DOHH2 (cell line): ENCODE data around the gene STK33.

ENCODE experiments used
- EZH2phosphoT487 ChIP-seq: fragments of 200-600 bp; sonication (generic); IDR thresholded peaks from 2 replicates; pipeline ENCODE4 v1.6.1; 2017; ENCODE audit warnings: borderline replicate concordance, mild to moderate bottlenecking, antibody characterized with exemption, low read length, moderate library complexity, mixed read lengths
- TF ChIP-seq, protein P1 (sequence below): fragments of 200-600 bp; sonication (generic); IDR thresholded peaks from one replicate; pipeline ENCODE4 v1.5.1; 2014; ENCODE audit warnings: antibody characterized with exemption, mild to moderate bottlenecking, low read depth, low read length; ENCODE audit not compliant: poor library complexity, severe bottlenecking

DNA sequence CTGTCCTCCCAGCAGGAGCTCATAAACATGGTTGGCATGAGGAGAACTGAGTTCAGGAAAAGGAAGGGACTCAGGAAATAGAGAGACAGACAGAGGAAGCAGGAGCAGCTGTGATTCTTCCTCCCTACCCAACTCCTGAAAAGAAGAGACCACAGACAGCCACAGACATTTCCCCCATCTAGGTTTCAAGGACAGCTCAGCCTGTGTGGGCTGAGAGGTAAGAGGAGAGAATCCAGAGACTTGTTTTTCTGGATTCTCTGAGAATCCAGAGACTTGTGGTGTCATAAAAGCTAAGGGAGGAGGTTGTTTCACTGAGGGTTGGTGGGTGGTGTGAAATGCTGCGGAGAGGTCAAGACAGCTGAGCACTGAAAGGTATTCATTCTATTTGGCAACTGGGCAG lies 19.0 kb upstream of the STK33 start:
- TF ChIP-seq, protein P1, sequence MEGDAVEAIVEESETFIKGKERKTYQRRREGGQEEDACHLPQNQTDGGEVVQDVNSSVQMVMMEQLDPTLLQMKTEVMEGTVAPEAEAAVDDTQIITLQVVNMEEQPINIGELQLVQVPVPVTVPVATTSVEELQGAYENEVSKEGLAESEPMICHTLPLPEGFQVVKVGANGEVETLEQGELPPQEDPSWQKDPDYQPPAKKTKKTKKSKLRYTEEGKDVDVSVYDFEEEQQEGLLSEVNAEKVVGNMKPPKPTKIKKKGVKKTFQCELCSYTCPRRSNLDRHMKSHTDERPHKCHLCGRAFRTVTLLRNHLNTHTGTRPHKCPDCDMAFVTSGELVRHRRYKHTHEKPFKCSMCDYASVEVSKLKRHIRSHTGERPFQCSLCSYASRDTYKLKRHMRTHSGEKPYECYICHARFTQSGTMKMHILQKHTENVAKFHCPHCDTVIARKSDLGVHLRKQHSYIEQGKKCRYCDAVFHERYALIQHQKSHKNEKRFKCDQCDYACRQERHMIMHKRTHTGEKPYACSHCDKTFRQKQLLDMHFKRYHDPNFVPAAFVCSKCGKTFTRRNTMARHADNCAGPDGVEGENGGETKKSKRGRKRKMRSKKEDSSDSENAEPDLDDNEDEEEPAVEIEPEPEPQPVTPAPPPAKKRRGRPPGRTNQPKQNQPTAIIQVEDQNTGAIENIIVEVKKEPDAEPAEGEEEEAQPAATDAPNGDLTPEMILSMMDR = no peak
- TF ChIP-seq EZH2phosphoT487 = no peak
